ENCODE results near the gene PLEKHG2.

Gene PLEKHG2

DNA sequence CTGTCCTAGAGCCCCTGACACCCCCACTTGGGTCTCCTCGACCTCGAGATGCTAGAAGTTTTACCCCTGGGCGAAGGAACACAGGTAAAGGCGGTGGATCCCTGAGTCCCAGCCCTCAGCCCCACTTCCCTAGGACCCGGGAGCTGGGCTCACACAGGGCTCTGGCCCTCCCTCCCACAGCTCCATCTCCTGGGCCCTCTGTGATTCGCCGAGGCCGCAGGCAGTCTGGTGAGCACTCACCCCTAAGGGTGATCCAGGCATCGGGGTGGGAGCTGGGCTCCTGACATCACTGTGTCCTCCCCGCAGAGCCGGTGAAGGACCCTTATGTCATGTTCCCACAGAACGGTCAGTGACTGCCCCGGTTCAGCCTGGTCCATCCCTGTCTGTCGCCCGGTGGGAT is 8.3 kb downstream of the PLEKHG2 start:
- H3K79me2 ChIP-seq (ENCODE audit: insufficient read depth, low read length) = peaks cover 14% of the 10 kb centered on the region; the same call in 1 of the 2 replicates

DNA sequence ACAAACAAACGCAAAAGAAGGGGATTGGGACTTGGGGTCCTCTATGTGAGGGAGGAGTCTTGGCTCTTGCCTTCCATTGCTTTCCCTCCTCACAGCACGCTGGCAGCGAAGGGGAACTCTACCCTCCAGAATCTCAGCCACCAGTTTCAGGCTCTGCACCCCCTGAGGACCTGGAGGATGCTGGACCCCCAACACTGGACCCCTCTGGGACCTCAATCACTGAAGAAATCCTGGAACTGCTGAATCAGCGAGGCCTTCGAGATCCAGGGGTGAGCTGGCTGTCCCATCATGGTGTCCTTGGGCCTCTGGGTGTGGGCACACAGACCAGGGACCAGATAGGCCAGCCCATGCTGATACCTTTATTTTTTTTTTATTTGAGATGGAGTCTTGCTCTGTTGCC is 9.6 kb downstream of the PLEKHG2 start:
- no peak overlapping the region for H3K9ac ChIP-seq (ENCODE audit: low read depth, low read length, poor library complexity, severe bottlenecking)
- peaks cover 2% of the 10 kb centered on the region; the same call in 1 of the 2 replicates for H3K79me2 ChIP-seq (ENCODE audit: insufficient read depth, low read length)
- no peaks in the 10 kb centered on the region for H3K9me3 ChIP-seq (ENCODE audit: insufficient read depth, low read depth, low read length)
- TF ChIP-seq EZH2phosphoT487 (IDR thresholded peaks at IDR 0.05; ENCODE audit: borderline replicate concordance) = no peak
- TF ChIP-seq, protein P1, sequence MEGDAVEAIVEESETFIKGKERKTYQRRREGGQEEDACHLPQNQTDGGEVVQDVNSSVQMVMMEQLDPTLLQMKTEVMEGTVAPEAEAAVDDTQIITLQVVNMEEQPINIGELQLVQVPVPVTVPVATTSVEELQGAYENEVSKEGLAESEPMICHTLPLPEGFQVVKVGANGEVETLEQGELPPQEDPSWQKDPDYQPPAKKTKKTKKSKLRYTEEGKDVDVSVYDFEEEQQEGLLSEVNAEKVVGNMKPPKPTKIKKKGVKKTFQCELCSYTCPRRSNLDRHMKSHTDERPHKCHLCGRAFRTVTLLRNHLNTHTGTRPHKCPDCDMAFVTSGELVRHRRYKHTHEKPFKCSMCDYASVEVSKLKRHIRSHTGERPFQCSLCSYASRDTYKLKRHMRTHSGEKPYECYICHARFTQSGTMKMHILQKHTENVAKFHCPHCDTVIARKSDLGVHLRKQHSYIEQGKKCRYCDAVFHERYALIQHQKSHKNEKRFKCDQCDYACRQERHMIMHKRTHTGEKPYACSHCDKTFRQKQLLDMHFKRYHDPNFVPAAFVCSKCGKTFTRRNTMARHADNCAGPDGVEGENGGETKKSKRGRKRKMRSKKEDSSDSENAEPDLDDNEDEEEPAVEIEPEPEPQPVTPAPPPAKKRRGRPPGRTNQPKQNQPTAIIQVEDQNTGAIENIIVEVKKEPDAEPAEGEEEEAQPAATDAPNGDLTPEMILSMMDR (conservative IDR thresholded peaks at IDR 0.05; ENCODE audit: low read length) = no peak
- H4K20me1 ChIP-seq (ENCODE audit: insufficient read depth, low read length, poor library complexity, severe bottlenecking) = peaks cover 1% of the 10 kb centered on the region
- no peaks in the 10 kb centered on the region for H3K27me3 ChIP-seq (ENCODE audit: insufficient read depth, low read length, poor library complexity, severe bottlenecking)
- H3K4me1 ChIP-seq (ENCODE audit: insufficient read depth, low read length, poor library complexity, severe bottlenecking) = no peaks in the 10 kb centered on the region
- no peak overlapping the region for H2AFZ ChIP-seq (ENCODE audit: low read length)
- H3K36me3 ChIP-seq (ENCODE audit: insufficient read depth, low read length) = peaks cover 19% of the 10 kb centered on the region; the same call in 1 of the 2 replicates
- no peak overlapping the region for H3K4me3 ChIP-seq (ENCODE audit: low read length, poor library complexity, severe bottlenecking)
- no peaks in the 10 kb centered on the region for H3K9me2 ChIP-seq (replicated peaks; ENCODE audit: low read depth, low read length)
- no peak overlapping the region for H3K4me2 ChIP-seq (ENCODE audit: low read depth, low read length, poor library complexity, severe bottlenecking)
- H3F3A ChIP-seq (ENCODE audit: low read depth) = no peaks in the 10 kb centered on the region

More for the DNA sequence above, 8.3 kb downstream of the PLEKHG2 start:
- no peak for TF ChIP-seq EZH2phosphoT487 (IDR thresholded peaks at IDR 0.05; ENCODE audit: borderline replicate concordance)
- TF ChIP-seq, protein P1 (conservative IDR thresholded peaks at IDR 0.05; ENCODE audit: low read length) = no peak
- Histone ChIP-seq H4K20me1 (ENCODE audit: insufficient read depth, low read length, poor library complexity, severe bottlenecking) (peaks cover 8% of the 10 kb centered on the region), H3K4me3 (ENCODE audit: low read length, poor library complexity, severe bottlenecking) (no peak overlapping the region), H3K4me2 (ENCODE audit: low read depth, low read length, poor library complexity, severe bottlenecking) (no peak overlapping the region), H3K9me2 (replicated peaks; ENCODE audit: low read depth, low read length) (no peaks in the 10 kb centered on the region), H3K36me3 (ENCODE audit: insufficient read depth, low read length) (peaks cover 19% of the 10 kb centered on the region; the same call in 1 of the 2 replicates), H2AFZ (ENCODE audit: low read length) (no peak overlapping the region), H3F3A (ENCODE audit: low read depth) (no peaks in the 10 kb centered on the region), H3K4me1 (ENCODE audit: insufficient read depth, low read length, poor library complexity, severe bottlenecking) (peaks cover 5% of the 10 kb centered on the region), H3K27me3 (ENCODE audit: insufficient read depth, low read length, poor library complexity, severe bottlenecking) (no peaks in the 10 kb centered on the region), H3K9me3 (ENCODE audit: insufficient read depth, low read depth, low read length) (no peaks in the 10 kb centered on the region), H3K9ac (ENCODE audit: low read depth, low read length, poor library complexity, severe bottlenecking) (no peak overlapping the region)

DNA sequence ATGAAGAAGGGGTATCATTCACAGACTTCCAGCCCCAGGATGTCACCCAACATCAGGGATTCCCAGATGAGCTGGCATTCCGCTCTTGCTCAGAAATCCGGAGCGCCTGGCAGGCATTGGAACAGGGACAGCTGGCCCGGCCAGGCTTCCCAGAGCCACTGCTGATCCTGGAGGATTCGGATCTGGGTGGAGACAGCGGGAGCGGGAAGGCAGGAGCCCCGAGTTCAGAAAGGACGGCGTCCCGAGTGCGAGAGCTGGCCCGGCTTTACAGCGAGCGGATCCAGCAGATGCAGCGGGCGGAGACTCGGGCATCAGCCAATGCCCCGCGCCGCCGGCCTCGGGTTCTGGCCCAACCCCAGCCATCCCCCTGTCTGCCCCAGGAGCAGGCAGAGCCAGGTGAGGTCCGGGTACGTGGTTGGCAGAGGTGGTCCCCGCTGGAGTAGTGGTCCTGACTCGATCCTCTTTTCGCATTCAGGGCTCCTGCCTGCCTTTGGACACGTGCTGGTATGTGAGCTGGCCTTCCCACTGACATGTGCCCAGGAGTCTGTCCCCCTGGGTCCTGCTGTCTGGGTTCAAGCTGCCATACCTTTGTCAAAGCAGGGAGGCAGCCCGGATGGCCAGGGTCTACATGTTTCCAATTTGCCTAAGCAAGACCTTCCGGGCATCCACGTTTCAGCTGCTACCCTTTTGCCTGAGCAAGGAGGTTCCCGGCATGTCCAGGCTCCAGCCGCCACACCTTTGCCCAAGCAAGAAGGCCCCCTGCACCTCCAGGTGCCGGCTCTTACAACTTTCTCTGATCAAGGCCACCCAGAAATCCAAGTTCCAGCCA is 11.0 kb downstream of the PLEKHG2 start:
- Histone ChIP-seq H3K4me1 (ENCODE audit: insufficient read depth, low read length, poor library complexity, severe bottlenecking) (no peaks in the 10 kb centered on the region), H3K4me2 (ENCODE audit: low read depth, low read length, poor library complexity, severe bottlenecking) (no peak overlapping the region), H2AFZ (ENCODE audit: low read length) (no peak overlapping the region), H3K36me3 (ENCODE audit: insufficient read depth, low read length) (peaks cover 18% of the 10 kb centered on the region; the same call in 1 of the 2 replicates), H3F3A (ENCODE audit: low read depth) (no peaks in the 10 kb centered on the region), H3K27me3 (ENCODE audit: insufficient read depth, low read length, poor library complexity, severe bottlenecking) (no peaks in the 10 kb centered on the region), H3K9me3 (ENCODE audit: insufficient read depth, low read depth, low read length) (no peaks in the 10 kb centered on the region), H3K4me3 (ENCODE audit: low read length, poor library complexity, severe bottlenecking) (no peak overlapping the region), H4K20me1 (ENCODE audit: insufficient read depth, low read length, poor library complexity, severe bottlenecking) (no peaks in the 10 kb centered on the region), H3K79me2 (ENCODE audit: insufficient read depth, low read length) (no peaks in the 10 kb centered on the region), H3K9ac (ENCODE audit: low read depth, low read length, poor library complexity, severe bottlenecking) (no peak overlapping the region), H3K9me2 (replicated peaks; ENCODE audit: low read depth, low read length) (no peaks in the 10 kb centered on the region)
- TF ChIP-seq, protein P1 (conservative IDR thresholded peaks at IDR 0.05; ENCODE audit: low read length) = no peak
- no peak for TF ChIP-seq EZH2phosphoT487 (IDR thresholded peaks at IDR 0.05; ENCODE audit: borderline replicate concordance)

All from Loucy (cell line).